AG04450 (cell line): ENCODE measurements around the gene ARHGAP22. TPM values are rescaled to one million over a fixed set of nuclear protein-coding genes. Genes with fewer than 3 reads are reported as not detected.
"Not testable (repeated sequence)": the region's sequence is repeated elsewhere in the genome, so short reads cannot be mapped to it uniquely, and the experiment has no call there.

ENCODE experiments used
- CTCF ChIA-PET: fragments of 300-600, 350-600 bp; formaldehyde crosslinking; extraction: SDS; loops from one replicate; lab custom pipeline; 2022; ENCODE audit warnings: antibody characterized with exemption, inconsistent platforms; lab: Charles Lee
- POLR2A ChIA-PET: fragments of 350-600 bp; formaldehyde crosslinking; extraction: SDS; loops from one replicate; lab custom pipeline; 2021; ENCODE audit warnings: antibody characterized with exemption, inconsistent platforms; lab: Yijun Ruan, JAX
- DNase-seq: peaks from one replicate; pipeline ENCODE4 v3.0.0-alpha.2; 2011; ENCODE audit warnings: low read depth, low spot score
- H3K27ac ChIP-seq: one replicate; pipeline ENCODE4 v1.5.1; 2012; ENCODE audit warnings: low read depth, low read length, control low read depth
- H3K27me3 ChIP-seq: one replicate; pipeline ENCODE4 v1.6.0; 2012; ENCODE audit warnings: low read length; ENCODE audit not compliant: control insufficient read depth, insufficient read depth
- H3K4me3 ChIP-seq: 2 replicates; pipeline ENCODE4 v1.5.1; 2011; ENCODE audit warnings: mild to moderate bottlenecking, low read depth, low read length, control low read depth
- H3K9me3 ChIP-seq: 2 replicates; pipeline ENCODE4 v1.5.1; 2012; ENCODE audit warnings: low read length; ENCODE audit not compliant: control insufficient read depth, insufficient read depth
- CTCF ChIP-seq: IDR thresholded peaks from 2 replicates; pipeline ENCODE4 v1.5.1; 2011; ENCODE audit warnings: low read depth, low read length, control low read depth, inconsistent platforms
- polyA plus RNA-seq: library from polyadenylated mRNA; depleted of rRNA; stranded (reverse); fragments of >200 nt; gene quantifications from 2 replicates; pipeline ENCODE4 v1.2.3, GENCODE V29; 2011

ARHGAP22 gene
- polyA plus RNA-seq, 1 experiment, result 8.2 TPM

DNA sequence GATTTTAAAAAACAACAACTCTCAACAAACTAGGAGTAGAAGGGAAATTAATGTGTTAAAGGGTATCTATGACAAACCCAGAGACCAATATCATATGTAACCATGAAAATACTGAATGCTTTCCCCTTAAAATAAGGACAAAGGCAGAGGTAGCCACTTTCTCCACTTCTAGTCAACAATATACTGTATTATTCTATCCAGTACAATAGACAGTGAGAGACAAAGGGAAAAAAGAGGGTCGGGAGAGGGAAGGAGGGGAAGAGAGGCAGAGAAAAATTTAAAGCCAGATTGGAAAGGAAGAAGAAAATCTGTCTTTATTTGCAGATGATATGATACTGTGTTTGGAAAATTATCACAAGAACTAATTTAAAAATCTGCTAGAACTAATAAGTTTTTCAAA is 40.7 kb upstream of the ARHGAP22 start:
- no peak for DNase-seq
- Histone ChIP-seq H3K4me3 (no peak overlapping the region), H3K9me3 (no peaks in the 10 kb centered on the region), H3K27ac (no peak overlapping the region), H3K27me3 (no peaks in the 10 kb centered on the region)
- ChIA-PET POLR2A (no interaction called here), CTCF (interaction anchor here (1.5 kb wide), 1 partner anchor 11 kb away, joined by 21 read pairs; no protein-coding TSS in a partner anchor)
- no peak for TF ChIP-seq CTCF

DNA sequence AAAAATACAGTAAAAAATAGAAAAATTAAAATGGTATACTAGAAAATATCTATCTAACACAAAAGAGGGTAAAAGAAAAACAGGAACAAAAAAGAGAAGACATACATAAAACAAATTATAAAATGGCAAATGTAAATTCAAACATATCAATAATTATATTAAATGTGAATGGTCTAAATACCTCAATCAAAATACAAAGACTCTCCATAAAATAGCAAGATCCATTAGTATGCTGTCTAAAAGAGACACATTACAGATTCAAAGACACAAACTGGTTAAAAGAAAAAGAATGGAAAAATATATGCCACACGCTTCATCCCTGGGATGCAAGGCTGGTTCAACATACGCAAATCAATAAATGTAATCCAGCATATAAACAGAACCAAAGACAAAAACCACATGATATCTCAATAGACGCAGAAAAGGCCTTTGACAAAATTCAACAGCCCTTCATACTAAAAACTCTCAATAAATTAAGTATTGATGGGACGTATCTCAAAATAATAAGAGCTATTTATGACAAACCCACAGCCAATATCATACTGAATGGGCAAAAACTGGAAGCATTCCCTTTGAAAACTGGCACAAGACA is 36.3 kb upstream of the ARHGAP22 start:
- H3K4me3 ChIP-seq, H3K9me3 ChIP-seq, POLR2A ChIA-PET, DNase-seq, H3K27me3 ChIP-seq, H3K27ac ChIP-seq: not testable (repeated sequence)
- CTCF ChIA-PET, result interaction anchor here (1.4 to 13.7 kb wide), 2 partner anchors 16 to 34 kb away, joined by 4 to 141 read pairs; no protein-coding TSS in a partner anchor

GRCh38 chr10:48640326-48640725 is 35.5 kb upstream of the ARHGAP22 start:
- DNase-seq, result no peak
- Histone ChIP-seq H3K27ac (no peak overlapping the region), H3K4me3 (no peak overlapping the region), H3K27me3 (no peaks in the 10 kb centered on the region), H3K9me3 (no peaks in the 10 kb centered on the region)
- ChIA-PET CTCF (interaction anchor here (1.4 to 13.7 kb wide), 2 partner anchors 16 to 33 kb away, joined by 4 to 141 read pairs; no protein-coding TSS in a partner anchor), POLR2A (no interaction called here)
- no peak for TF ChIP-seq CTCF

DNA sequence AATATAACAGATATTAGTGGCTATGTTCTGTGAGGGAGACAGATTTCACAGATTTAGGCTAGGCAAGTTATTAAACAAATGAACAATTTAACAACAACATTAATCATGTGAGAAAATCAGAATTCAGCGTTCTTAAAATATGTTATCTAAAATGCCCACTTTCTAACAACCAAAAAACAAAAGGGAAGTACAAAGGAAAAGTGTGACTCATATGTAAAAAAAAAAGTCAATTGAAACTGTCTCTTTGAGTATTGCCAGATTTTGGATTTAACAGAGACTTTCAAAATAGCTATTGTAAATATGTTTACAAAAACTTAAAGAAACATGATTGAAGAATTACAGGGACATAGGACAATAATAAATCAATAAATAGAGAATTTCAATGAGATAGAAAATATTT is 34.8 kb upstream of the ARHGAP22 start:
- ChIA-PET POLR2A (no interaction called here), CTCF (interaction anchor here (13.7 kb wide), 1 partner anchor 17 kb away, joined by 141 read pairs; no protein-coding TSS in a partner anchor)
- no peak overlapping the region for H3K4me3 ChIP-seq
- no peaks in the 10 kb centered on the region for H3K27me3 ChIP-seq
- no peak overlapping the region for H3K27ac ChIP-seq
- no peak for TF ChIP-seq CTCF
- no peak for DNase-seq
- no peaks in the 10 kb centered on the region for H3K9me3 ChIP-seq

DNA sequence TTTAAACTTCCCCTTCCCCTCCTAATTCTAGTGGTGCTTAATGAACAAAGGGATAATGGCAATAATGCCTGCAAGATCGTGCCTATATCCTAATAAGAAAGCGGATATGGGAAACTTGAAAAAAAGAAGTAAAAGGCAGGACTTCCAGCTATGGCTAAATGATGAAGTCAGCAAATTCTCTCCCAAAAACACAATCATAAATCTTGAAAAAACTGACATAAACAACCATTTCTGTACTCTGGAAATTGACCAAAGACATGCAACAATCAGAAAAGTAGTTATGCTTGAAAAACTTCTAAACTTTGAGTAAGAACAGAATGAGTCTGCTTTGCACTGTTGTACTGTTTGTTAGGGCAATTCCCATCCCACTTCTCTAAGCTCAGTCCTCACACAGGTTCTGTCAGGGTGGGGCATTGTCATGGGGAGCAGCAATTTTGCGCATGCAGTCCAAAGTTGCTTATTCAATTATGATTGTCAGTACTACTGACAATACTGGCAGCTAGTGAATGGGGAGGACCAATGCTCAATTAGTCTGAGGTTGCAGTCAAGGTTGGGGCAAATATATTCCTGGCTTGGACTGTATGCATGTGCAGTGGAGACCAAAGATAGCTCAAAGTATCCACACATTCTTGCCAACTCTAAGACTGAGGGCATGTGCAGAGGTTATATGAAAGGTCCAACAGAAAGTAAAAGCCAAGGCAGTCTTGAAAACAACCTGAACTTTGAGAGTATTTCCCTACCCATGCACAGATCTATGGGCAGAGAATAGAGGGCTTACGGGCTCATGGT is 34.1 kb upstream of the ARHGAP22 start:
- no peak for DNase-seq
- Histone ChIP-seq H3K4me3 (no peak overlapping the region), H3K27ac (no peak overlapping the region), H3K9me3 (no peaks in the 10 kb centered on the region), H3K27me3 (no peaks in the 10 kb centered on the region)
- TF ChIP-seq CTCF, result no peak
- ChIA-PET POLR2A (no interaction called here), CTCF (interaction anchor here (0.7 to 13.7 kb wide), 3 partner anchors 18 to 31 kb away, joined by 7 to 141 read pairs (median 8); no protein-coding TSS in a partner anchor)
